GM19351 (cell line): ENCODE data around the gene ATP2B2.

Experiments used
- ATAC-seq: cut with Tn5 transposase; IDR thresholded peaks from one replicate; pipeline ENCODE4 v1.9.1; 2021; ENCODE audit warnings: mild to moderate bottlenecking, moderate library complexity; ENCODE audit not compliant: unreplicated experiment

Gene ATP2B2

GRCh38 chr3:10287936-10288574 is 217.3 kb downstream of the ATP2B2 start:
- ATAC-seq = no peak

DNA sequence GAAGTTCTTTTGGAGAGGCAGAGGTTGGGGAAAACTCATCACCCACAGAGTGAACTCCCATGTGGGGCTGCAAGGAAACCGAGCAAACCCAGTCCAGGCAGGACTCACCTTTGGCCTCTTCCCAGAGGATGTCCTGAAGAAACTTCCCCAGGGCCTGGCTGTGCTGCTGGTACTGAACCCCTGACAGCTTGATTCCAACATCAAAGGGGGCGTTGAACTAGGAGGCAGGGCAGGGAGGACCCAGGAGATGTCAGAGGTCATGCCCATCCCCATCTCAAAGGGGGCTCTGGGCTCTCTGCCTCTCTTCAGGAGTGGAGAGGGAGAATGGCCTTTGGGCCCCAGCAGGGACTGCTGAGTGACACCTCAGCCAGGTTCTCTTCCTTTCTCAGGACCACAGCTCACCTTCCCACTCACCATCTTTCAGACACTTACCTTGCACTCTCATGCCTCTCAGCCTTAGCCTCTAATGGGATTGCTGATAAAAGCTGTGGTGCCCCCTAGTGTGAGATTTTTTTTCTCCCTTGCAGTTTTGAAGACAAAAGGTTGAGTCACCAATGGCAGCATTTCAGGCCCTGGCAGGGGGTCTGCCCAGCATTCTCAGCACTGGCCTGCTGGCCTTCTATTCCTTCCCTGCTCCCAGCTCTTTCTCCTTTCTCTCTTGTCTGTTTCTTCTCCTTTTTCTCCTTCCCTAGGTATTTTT is 218.6 kb downstream of the ATP2B2 start:
- no peak for ATAC-seq

DNA sequence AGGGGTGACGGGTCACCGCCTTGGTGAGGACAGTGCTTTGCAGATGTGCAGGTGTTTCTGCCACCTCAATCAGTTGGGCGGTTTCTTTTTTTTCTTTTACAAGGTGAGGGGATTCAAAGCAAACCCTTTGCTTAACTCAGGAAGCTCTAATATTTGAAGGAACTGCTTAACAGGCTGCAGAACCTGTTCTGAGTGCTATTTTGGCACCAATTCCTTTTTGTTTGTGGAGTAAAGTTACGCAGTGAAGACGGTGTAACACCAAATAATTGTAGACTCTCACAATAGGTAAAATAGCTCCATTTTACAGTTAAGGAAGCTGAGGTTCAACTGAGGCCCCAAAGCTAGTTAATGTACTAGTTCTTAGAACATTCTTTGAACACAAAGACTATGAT is 219.3 kb downstream of the ATP2B2 start:
- ATAC-seq = no peak

- no peak for ATAC-seq
These were observed 219.9 kb downstream of the ATP2B2 start for GRCh38 chr3:10285272-10286132.

- no peak for ATAC-seq
These were observed 220.9 kb downstream of the ATP2B2 start for GRCh38 chr3:10284496-10284895.

- no peak for ATAC-seq
These were observed 221.7 kb downstream of the ATP2B2 start for GRCh38 chr3:10283638-10284037.

GRCh38 chr3:10281951-10282350 is 223.4 kb downstream of the ATP2B2 start:
- ATAC-seq = no peak

DNA sequence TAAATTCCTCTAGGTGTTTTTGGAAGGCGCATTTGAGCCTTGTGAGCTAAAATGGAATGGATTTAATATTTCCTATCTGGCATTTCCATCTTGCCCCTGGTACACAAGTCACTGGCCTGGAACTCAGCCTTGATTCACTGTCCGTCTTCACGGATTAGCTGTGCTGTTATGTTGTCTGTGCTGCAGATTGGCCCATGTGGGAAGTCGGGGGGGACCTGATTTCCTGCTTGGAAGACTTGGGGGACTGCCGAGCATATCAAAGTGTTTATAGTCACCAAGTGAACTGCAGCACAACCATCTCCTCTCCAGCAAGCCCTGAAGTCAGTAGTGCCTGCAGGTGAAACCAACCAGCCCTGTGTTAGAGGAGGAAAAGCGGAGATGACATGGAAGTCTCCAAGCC is 224.8 kb downstream of the ATP2B2 start:
- no peak for ATAC-seq

DNA sequence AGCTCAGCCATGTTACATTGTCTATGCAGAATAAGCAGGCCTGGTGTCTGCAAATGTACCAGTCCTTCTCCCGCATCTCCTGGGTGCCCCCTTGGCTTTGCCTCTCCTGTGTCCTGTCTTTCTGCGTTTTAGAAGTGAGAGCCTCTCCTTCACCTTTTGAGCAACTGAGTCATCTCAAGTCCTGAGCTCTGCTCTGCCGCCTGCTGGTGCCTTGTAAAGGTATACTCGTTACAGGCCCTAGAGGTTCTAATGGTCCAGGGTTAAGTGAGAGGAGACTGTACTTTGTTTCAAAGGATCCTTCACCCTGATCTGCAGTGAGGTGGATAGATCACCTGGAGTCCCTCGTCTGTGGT is 225.2 kb downstream of the ATP2B2 start:
- ATAC-seq = no peak

DNA sequence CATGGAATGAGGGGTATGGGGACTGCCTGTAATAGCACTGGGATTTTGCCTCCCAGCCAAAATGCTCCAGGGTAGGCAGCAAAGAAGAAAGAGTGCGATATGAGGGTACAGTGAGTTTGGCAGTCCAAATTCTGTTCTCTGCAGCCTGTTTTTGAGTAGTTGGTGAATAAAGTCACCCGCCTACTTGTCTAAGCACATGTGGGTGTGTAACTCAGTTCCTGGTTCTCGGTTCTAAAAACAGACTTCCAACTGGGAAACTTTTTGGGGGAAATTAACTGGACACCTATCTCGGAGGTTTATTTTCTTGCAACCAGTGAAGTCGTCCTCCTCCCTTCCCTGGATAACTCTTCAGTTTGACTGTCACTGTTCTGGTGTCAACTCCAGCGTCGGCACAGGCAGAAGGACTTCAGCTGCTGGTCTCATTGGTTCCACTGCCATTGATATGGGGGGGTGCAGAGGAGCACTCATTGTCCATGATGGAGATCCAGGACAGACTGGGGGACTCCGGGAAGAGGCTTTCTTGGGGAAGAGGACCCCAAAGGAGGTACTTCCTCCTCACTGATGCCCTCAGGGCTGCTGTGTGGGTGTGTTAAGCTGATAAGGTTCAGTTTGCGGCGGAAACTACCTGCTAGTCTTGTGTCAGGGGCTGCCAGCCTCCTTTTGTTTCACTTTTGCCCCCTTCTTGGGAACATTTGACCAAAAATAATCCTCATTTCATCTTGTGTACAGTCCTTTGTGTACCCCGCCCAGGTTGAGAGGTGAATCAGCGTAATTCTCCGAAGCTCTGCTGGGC is 225.8 kb downstream of the ATP2B2 start:
- ATAC-seq = no peak

DNA sequence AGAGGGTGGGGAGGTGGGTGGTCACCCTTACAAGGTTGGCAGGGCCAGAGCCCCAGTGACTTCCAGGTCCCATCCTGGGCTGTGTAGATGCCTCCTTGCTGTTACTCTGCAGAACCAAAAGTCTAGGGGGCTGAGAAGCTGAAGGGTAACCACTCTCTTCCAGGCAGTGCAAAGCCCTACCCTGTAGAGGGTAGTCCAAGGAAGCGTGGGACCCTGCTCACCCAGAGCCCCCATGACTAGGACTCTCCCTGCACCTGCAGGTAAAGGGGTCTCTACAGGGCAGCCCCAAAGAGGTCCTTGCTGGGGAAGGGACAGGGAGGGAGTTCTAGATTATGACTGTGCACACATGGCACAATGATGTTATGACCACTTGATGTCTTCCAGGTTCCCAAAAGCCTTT is 226.9 kb downstream of the ATP2B2 start:
- no peak for ATAC-seq

DNA sequence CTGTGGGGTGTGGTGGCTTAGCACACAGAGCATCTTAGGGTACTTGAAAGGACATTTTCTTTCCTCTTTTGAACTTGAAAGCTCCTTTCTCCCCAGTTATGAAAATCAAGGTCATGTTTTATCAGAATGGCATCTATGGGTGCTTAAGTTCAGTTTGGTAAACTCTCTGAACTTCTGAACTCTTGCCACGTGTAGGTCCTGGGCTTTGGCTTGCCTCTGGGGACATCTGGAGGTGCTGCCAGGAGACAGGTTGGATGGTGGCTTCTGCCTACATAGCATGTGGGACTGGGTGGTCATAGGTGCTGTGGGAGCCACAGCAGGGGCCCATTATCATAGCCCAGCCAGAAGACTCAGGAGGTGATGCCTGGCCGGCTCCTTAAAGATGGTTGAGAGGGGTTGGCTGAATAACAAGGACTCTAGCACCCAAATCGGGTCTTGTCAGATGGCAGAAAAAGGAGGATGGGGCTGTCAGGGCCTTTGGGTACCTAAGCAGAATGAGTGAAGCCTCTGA is 228.2 kb downstream of the ATP2B2 start:
- no peak for ATAC-seq

DNA sequence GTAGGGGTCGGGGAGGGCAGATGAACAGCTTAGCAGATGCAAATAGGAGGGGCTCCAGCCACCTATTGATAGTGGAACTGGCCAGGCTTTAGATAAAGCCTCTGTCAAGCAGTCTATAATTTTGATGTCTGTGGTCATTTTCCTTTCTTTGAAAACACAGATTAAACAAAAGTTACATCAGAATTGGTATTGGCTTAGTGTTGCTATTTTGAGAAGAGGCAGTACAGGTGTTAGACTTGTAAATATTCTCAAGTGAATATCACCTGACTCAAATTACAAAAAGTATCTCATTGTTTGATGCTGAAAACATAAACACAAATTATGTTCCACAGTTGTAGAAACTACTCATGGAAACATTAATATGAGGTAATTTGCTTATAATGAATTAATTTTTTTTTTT is 230.8 kb downstream of the ATP2B2 start:
- no peak for ATAC-seq
